Measurements from ENCODE around the gene CFAP141. TPM values are rescaled to one million over a fixed set of nuclear protein-coding genes. Genes with fewer than 3 reads are reported as not detected.

CFAP141 gene
- total and polyA plus RNA-seq, 2 of the 4 experiments (the other 2 are of a cell fraction): not detected

- in situ Hi-C loops (cut with MboI; ENCODE audit: low sequenced_read_pairs) (no loop called here), dilution Hi-C loops (cut with HindIII; ENCODE audit: low sequenced_read_pairs, unreplicated experiment) (no loop called here), intact Hi-C loops (cut with micrococcal nuclease) (no loop called here)
- Histone ChIP-seq H3K14ac (replicated peaks; ENCODE audit: low read depth, low read length) (peak within 1 kb of the TSS; percentile 66), H3K4ac (ENCODE audit: low read depth, low read length) (peak within 1 kb of the TSS; percentile 8; the same call in 1 of the 2 replicates), H3K4me3 (ENCODE audit: insufficient read depth, low read depth, low read length) (no peak within 1 kb of the TSS), H2BK120ac (ENCODE audit: low read depth, low read length) (peak within 1 kb of the TSS; percentile 47), H2BK20ac (ENCODE audit: low read depth, low read length) (peak within 1 kb of the TSS; percentile 50; the same call in 1 of the 2 replicates), H2BK15ac (ENCODE audit: low read depth, low read length) (no peak within 1 kb of the TSS), H3K36me3 (ENCODE audit: control insufficient read depth, insufficient read depth, low read length) (no peaks in the 10 kb centered on the region), H2AFZ (replicated peaks; ENCODE audit: low read length, poor library complexity) (peak within 1 kb of the TSS; percentile 28), H3K9me1 (ENCODE audit: insufficient read depth, low read length) (no peaks in the 10 kb centered on the region), H3K23ac (ENCODE audit: low read depth, low read length) (peak within 1 kb of the TSS; percentile 1; the same call in 1 of the 2 replicates), H4K20me1 (ENCODE audit: insufficient read depth, low read length) (no peaks in the 10 kb centered on the region), H4K5ac (ENCODE audit: low read depth, low read length) (peak within 1 kb of the TSS; percentile 71), H3K4me2 (ENCODE audit: low read depth, low read length) (no peak within 1 kb of the TSS), H3K27me3 (ENCODE audit: control insufficient read depth, insufficient read depth, low read length) (peaks cover 27% of the 10 kb centered on the region), H2AK5ac (ENCODE audit: low read depth, low read length) (no peak within 1 kb of the TSS), H3K27ac (ENCODE audit: insufficient read depth, low read length) (no peak within 1 kb of the TSS), H3K18ac (ENCODE audit: low read depth, low read length) (peak within 1 kb of the TSS; percentile 83), H2AK9ac (replicated peaks; ENCODE audit: low read depth, low read length, poor library complexity) (no peak within 1 kb of the TSS), H3K79me1 (ENCODE audit: low read depth in 1 of 2, low read length in 2 of 2) (no peaks in the 10 kb centered on the region), H3K56ac (ENCODE audit: extremely low read depth, insufficient read depth, low read length) (no peak within 1 kb of the TSS), H2BK5ac (ENCODE audit: low read depth, low read length, poor library complexity, severe bottlenecking) (no peak within 1 kb of the TSS), H3K4me1 (ENCODE audit: control insufficient read depth, insufficient read depth, low read length) (peaks cover 4% of the 10 kb centered on the region), H3K9ac (ENCODE audit: low read depth, low read length) (no peak within 1 kb of the TSS), H3K9me3 (ENCODE audit: control insufficient read depth, insufficient read depth, low read length) (no peaks in the 10 kb centered on the region), H4K8ac (ENCODE audit: low read depth in 2 of 2, low read length in 2 of 2) (peak within 1 kb of the TSS in 1 of 2 experiments; percentile 22; a peak in 1 of 4 replicates), H4K91ac (ENCODE audit: insufficient read depth, low read depth, low read length) (peak within 1 kb of the TSS; percentile 10; the same call in 1 of the 2 replicates)
- no TSS peak for BruUV-seq (replicated peaks)
- ATAC-seq (ENCODE audit: low read depth) (no peak), DNase-seq (no peak)
- ChIA-PET CTCF (no interaction called here), POLR2A (ENCODE audit: unreplicated experiment) (interaction anchor here (0.5 kb wide), 1 partner anchor 28 kb away, joined by 3 read pairs; the partner anchor contains the start of gene UBAP2L)
- TF ChIP-seq FOS (IDR thresholded peaks at IDR 0.05; ENCODE audit: low read depth, low read length): no peak
- TF ChIP-seq CEBPB (IDR thresholded peaks at IDR 0.05; ENCODE audit: low read depth, low read length): no peak
- no peak for TF ChIP-seq NFE2L2 (IDR thresholded peaks at IDR 0.05; ENCODE audit: low read depth, low read length)
- TF ChIP-seq RCOR1 (IDR thresholded peaks at IDR 0.05; ENCODE audit: insufficient replicate concordance, low read length): no peak
- TF ChIP-seq RFX5 (IDR thresholded peaks at IDR 0.05; ENCODE audit: low read depth, low read length): no peak
- TF ChIP-seq ELK1 (IDR thresholded peaks at IDR 0.05; ENCODE audit: borderline replicate concordance, low read depth, low read length): no peak
- TF ChIP-seq MAFK (IDR thresholded peaks at IDR 0.05; ENCODE audit: low read depth, low read length): no peak
- TF ChIP-seq MXI1 (IDR thresholded peaks at IDR 0.05; ENCODE audit: borderline replicate concordance, low read depth, low read length): no peak
- TF ChIP-seq CHD1 (IDR thresholded peaks at IDR 0.05; ENCODE audit: low read depth, low read length): no peak
- TF ChIP-seq BHLHE40 (IDR thresholded peaks at IDR 0.05; ENCODE audit: low read depth, low read length): no peak
- no peak for TF ChIP-seq CTCF (conservative IDR thresholded peaks at IDR 0.05; ENCODE audit: low read depth, low read length)
- TF ChIP-seq SMC3 (IDR thresholded peaks at IDR 0.05; ENCODE audit: low read depth, low read length): no peak
- TF ChIP-seq MAZ (IDR thresholded peaks at IDR 0.05; ENCODE audit: borderline replicate concordance, low read depth, low read length): no peak
- TF ChIP-seq RAD21 (IDR thresholded peaks at IDR 0.05; ENCODE audit: low read length): no peak
- TF ChIP-seq POLR2A (IDR thresholded peaks at IDR 0.05; ENCODE audit: low read depth, low read length): no peak
- no peak for TF ChIP-seq USF2 (IDR thresholded peaks at IDR 0.05; ENCODE audit: low read depth, low read length)
- WGBS, 2 experiments (ENCODE audit: extremely low coverage in 2 of 2, insufficient read length in 1 of 2): no CpG with 5 or more reads among the region's 1 CpG
These were observed 14.1 kb downstream of the CFAP141 start, which contains the start of gene TPM3 for GRCh38 chr1:154191990-154192461. Gene TPM3 (minus strand): TSS chr1:154192100. CDS start chr1:154192018, 82 bp downstream.
